Measurements from ENCODE around the gene VASN.

DNA sequence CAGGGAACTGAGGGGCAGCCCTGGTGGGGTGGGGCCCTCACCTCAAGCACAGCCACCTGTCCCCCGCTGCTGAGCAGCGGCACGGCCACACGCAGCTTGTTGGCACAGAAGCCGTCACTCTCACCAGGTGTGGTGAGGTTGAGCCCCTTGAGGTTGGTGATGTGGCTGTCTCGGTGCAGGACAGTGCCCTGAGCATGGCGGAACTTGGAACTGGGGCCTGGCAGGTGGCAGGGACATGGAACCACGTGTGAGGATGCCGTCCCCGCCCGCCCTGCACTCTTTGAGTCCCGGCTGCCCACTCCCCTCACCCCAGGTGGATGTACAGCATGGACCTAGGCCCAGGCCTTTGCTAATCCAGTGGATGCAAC lies 9.7 kb upstream of the VASN start:
- TF ChIP-seq, protein P1, sequence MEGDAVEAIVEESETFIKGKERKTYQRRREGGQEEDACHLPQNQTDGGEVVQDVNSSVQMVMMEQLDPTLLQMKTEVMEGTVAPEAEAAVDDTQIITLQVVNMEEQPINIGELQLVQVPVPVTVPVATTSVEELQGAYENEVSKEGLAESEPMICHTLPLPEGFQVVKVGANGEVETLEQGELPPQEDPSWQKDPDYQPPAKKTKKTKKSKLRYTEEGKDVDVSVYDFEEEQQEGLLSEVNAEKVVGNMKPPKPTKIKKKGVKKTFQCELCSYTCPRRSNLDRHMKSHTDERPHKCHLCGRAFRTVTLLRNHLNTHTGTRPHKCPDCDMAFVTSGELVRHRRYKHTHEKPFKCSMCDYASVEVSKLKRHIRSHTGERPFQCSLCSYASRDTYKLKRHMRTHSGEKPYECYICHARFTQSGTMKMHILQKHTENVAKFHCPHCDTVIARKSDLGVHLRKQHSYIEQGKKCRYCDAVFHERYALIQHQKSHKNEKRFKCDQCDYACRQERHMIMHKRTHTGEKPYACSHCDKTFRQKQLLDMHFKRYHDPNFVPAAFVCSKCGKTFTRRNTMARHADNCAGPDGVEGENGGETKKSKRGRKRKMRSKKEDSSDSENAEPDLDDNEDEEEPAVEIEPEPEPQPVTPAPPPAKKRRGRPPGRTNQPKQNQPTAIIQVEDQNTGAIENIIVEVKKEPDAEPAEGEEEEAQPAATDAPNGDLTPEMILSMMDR (conservative IDR thresholded peaks at IDR 0.05; ENCODE audit: low read length): no peak
- no peak for TF ChIP-seq EZH2phosphoT487 (IDR thresholded peaks at IDR 0.05; ENCODE audit: borderline replicate concordance, low read depth, low read length)
